T-helper 2 cell (primary cell): ENCODE results near the gene CEBPG.
A peak's percentile ranks its signal among the peaks of the same experiment; 100 is the strongest.

Experiments
- DNase-seq, 5 experiments: peaks; one replicate each; pipeline versions ENCODE4 v3.0.0 to v3.0.0-alpha.2; 2012 to 2022
- total RNA-seq, 2 donors: gene quantifications; one replicate each; lab custom pipeline; 2026; lab: John Stamatoyannopoulos, UW

CEBPG gene
- 42.2 to 45.5 reads per million in 2 donors for total RNA-seq

- DNase-seq, result peak; percentile 89 to 93 (median 92)
Measured at GRCh38 chr19:33373453-33374235, at the start of gene CEBPG. Gene CEBPG (plus strand): TSS chr19:33373709. CDS start chr19:33379240, 5,531 bp downstream.

- no peak for DNase-seq
Measured at GRCh38 chr19:33324628-33325027, 48.9 kb upstream of the CEBPG start.

GRCh38 chr19:33325920-33326319 is 47.6 kb upstream of the CEBPG start:
- no peak for DNase-seq

GRCh38 chr19:33329060-33329459 is 44.4 kb upstream of the CEBPG start:
- DNase-seq, result no peak

- DNase-seq, result no peak
Measured at GRCh38 chr19:33329736-33330135, 43.8 kb upstream of the CEBPG start.

GRCh38 chr19:33332248-33332647 is 41.3 kb upstream of the CEBPG start:
- DNase-seq, result no peak

GRCh38 chr19:33333151-33333550 is 40.4 kb upstream of the CEBPG start:
- DNase-seq, result no peak

GRCh38 chr19:33333642-33334041 is 39.9 kb upstream of the CEBPG start:
- no peak for DNase-seq

GRCh38 chr19:33334271-33334670 is 39.2 kb upstream of the CEBPG start:
- no peak for DNase-seq

- DNase-seq, result no peak
Measured at GRCh38 chr19:33335446-33335845, 38.1 kb upstream of the CEBPG start.

GRCh38 chr19:33339016-33339984 is 34.2 kb upstream of the CEBPG start:
- DNase-seq, result no peak

GRCh38 chr19:33340991-33341390 is 32.5 kb upstream of the CEBPG start:
- no peak for DNase-seq

GRCh38 chr19:33343301-33343700 is 30.2 kb upstream of the CEBPG start:
- DNase-seq, result no peak

- no peak for DNase-seq
Measured at GRCh38 chr19:33343859-33344572, 29.5 kb upstream of the CEBPG start.

GRCh38 chr19:33344573-33344925 is 29.0 kb upstream of the CEBPG start:
- no peak for DNase-seq

- no peak for DNase-seq
Measured at GRCh38 chr19:33345163-33345562, 28.3 kb upstream of the CEBPG start.

GRCh38 chr19:33346665-33347064 is 26.8 kb upstream of the CEBPG start:
- DNase-seq, result no peak

GRCh38 chr19:33347300-33347699 is 26.2 kb upstream of the CEBPG start:
- no peak for DNase-seq

- no peak for DNase-seq
Measured at GRCh38 chr19:33348301-33349010, 25.1 kb upstream of the CEBPG start.

- no peak for DNase-seq
Measured at GRCh38 chr19:33349319-33350289, 23.9 kb upstream of the CEBPG start.
